NCI-H510A (cell line): Measurements from ENCODE around the gene MCF2L.

Source experiments
- DNase-seq: peaks from one replicate; lab custom pipeline; 2025; lab: John Stamatoyannopoulos, UW

Gene MCF2L

DNA sequence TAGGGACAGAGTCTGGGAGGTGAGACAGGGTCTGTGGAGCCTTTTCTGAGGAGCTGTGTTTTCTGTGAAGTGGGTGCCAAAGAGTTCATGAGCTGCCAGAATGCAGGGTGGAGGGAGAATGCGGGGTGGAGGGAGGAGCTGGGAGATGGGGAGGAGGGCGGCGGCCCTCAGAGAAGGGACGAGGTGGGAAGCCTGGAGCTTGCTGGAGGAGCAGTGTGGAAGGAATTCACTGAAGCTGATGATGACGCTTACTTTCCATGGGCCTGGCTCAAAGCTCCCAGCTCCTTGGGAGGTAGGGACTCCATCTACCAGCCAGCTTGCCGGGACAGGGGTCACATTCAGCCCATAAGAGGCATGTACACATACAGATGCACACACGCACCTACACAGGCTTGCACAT lies 62.5 kb downstream of the MCF2L start:
- no peak for DNase-seq

DNA sequence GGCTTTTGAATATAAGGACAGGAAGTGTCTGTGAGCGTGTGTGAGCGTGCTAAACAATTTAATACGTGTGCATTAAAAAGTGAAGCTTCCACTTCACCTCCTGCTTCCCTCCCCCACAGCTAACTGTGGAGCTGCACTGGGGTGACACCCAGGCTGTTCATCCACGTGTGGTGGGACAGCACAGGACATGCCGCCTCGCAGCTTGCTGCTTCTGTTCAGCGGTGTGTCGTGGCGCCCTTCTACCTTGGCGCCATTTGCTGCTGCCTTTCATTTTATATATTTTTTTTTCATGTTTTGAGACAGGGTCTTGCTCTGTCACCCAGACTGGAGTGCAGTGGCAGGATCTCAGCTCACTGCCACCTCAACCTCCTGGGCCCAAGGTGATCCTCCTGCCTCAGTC lies 63.3 kb downstream of the MCF2L start:
- DNase-seq: no peak

DNA sequence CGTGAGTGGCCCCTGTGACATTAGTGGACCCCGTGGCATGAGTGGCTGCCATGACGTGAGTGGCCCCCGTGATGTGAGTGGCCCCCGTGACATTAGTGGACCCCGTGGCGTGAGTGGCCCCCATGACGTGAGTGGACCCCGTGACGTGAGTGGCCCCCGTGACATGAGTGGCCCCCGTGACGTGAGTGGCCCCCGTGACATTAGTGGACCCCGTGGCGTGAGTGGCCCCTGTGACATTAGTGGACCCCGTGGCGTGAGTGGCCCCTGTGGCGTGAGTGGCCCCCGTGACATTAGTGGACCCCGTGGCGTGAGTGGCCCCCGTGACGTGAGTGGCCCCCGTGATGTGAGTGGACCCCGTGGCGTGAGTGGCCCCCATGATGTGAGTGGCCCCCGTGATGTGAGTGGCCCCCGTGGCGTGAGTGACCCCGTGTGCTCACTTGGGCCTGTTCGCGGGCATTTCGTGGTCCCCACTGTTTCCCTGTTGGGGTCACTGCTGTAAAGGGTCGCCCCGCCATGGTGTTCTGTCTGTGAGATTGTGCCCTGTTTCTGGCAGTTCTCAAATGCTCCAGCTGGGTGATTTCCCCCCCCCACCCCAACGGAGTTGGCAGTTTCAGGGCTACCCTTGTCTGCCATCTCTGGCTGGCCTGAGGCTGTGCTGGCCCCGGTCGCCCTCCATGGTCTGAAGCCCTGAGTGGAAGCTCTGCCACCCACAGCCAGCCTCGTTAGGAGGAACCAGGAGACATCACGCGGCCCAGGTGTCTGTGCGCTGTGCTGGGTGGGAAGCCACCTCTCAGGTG lies 64.2 kb downstream of the MCF2L start:
- no peak for DNase-seq

DNA sequence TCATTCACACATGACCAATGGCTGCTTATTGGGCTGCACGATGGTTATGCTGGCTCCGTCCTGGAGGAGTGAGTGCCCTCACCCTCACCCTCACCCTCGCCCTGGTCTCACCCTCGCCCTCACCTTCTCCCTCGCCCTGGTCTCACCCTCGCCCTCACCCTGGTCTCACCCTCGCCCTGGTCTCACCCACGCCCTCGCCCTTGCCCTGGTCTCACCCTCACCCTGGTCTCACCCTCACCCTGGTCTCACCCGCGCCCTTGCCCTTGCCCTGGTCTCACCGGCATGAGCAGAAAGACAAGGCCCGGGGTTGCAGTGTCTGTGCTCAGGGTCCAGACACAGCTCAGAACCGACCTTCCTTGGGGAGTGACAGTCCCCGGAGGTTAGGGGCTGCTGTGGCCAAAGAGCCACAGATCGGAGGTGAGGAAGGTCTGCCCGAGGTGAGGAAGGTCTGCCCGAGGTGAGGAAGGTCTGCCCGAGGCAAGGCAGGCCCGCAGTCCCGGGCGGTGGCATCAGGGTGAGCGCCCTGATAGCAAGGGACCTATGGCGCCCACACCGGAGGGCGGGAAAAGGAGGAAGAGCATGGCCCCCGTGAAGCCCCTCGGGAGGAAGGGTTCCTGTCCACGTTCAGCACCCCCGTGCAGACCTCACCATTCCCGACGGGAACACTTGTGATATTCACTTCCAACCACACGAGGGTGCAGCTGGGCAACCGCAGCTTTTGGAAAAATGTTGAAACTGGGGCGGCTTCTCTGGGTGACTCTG lies 65.6 kb downstream of the MCF2L start:
- DNase-seq: no peak

DNA sequence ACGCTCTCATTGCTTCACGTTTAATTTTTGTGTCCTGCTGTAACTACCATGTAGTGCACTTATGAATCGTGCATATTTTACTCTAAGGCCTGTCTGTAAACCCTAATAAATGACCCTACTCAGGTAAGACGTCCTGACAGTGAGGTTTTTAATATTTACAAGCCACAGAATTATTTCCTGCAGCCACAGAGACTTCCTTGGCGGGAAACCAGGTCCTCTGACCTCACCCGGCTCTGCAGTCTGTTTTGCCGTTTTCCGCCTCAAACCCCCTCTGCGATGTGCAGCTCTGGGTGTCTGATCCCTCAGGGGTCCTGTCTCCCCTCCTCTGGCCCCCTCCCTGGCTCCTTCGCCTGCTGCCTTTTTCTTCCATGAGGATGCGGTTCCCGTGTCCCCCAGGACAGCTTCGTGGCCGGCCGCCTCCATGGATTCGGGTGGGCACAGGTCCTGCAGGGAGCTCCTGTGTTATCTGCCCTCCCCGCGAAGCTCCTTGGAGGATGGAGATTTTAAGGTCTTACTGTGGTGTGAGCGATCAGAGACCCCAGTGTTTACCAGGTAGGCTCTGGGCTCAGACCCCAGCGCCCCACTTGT lies 66.3 kb downstream of the MCF2L start:
- DNase-seq: no peak

DNA sequence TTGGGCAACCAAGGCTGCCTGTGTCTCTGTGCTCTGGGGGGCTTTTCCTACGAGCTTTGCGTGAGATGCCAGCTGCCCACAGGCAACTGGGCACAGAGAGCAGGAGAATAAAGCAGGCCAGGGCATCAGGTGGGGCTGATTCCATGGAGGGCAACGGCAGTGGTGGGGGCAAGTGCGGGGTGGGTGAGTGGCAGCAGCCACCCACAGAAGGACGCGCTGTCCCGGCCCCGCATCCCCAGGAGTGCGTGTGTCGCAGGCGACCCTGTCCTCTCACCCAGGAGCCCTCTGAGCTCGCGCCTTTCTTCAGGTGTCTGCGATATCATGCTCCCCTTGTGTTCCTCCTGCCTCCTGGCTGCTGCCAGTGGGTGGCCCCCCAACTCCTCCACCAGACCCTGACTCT lies 67.4 kb downstream of the MCF2L start:
- no peak for DNase-seq

DNA sequence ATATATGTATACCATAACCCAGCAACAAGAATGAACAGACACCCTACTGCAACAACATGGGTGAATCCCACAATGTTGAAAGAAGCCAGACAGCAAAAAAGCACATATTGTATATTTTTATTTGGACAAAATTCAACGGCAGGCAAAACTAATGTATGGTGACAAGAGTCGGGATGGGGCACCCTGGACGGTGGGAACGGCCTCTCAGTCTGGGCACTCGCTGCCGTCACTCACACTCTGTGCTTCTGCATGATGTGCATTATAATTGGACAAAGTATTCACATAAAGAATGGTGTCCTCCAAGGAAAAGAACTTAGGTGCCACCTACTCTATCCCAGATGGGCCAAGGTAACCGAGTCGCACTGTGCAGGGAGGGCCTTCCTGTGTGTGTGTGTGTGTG lies 71.0 kb downstream of the MCF2L start:
- DNase-seq: no peak

DNA sequence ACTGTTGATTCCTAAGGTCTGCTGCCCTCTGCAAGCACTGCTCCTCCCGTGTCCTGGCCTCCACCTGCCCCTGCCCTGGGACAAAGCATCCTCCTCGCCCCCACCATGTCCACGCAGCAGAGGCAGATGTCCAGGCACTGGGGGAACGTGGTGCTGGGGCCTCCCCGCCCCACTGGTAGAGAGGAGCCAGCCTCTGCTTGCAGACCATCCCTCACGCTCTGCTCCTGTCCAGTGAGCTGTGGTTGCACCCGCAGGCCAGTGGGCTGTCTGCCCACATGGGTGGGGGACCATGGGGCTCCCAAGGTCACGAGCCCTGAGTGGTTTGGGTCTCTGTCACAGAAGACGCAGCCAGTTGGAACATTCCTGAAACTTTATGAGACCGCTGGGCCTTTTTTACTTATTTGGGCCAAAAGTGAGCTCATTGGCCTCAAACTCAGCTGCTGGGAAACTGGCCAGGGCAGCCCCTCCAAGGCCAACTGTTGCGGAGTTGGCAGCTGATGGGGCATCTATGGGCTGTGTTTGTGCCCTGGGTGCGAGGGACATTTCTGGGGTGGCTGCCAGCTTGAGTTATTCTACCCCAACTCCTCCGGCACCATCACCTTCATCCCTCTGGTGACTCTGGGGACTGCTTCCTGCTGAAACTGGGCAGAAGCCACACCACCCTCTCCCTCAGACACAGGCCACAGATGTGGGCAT lies 71.7 kb downstream of the MCF2L start:
- DNase-seq: no peak

DNA sequence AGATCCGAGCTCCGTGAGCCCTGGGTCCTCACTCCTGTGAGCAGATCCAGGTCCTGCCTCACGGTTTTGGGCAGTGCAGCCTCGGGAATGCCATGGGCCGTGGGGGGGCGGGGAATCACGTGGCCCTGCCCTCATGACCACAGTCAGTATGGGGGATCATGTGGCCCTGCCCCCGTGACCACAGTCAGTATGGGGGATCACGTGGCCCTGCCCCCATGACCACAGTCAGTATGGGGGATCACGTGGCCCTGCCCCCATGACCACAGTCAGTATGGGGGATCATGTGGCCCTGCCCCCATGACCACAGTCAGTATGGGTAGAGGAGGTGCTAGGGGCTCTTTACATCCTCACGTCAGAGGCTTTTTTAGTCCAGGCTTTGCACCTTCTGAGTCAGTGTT lies 72.3 kb downstream of the MCF2L start:
- DNase-seq: no peak

DNA sequence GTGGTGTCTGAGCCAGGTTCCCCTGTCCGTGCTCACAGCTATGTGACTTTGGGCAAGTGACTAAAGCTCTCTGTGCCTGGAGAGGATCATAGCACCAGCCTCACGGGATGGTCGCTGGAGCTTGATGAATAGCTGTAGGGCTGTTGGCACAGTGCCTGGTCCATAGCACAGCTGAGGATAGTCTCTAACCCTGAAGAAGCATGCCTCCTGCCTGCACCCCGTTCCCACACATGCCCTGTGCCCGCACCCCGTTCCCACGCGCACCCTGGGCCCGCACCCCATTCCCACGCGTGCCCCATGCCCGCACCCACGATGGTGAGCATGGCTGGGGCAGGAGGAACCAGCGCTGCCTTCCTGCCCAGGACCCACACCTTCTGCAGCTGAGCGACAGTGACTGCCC lies 72.9 kb downstream of the MCF2L start:
- no peak for DNase-seq

DNA sequence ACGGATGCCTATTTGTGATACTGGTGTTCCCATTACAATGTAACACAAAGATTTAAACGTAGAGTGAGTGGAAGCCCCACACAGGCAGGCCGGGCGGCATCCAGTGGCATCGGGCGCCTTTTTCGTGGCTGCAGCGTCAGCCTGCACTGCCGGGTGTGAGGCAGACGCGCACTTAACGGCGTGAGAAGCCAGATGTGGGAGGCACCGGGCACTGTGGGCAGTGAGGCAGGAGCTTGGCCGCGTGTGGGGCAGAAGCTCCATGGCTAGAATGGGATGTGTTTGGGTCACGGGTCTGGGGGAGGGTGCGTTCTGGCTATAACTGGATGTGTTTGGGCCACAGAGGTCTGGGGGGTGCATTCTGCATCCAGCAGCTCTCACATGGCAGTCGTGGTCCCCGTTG lies 73.4 kb downstream of the MCF2L start:
- no peak for DNase-seq

DNA sequence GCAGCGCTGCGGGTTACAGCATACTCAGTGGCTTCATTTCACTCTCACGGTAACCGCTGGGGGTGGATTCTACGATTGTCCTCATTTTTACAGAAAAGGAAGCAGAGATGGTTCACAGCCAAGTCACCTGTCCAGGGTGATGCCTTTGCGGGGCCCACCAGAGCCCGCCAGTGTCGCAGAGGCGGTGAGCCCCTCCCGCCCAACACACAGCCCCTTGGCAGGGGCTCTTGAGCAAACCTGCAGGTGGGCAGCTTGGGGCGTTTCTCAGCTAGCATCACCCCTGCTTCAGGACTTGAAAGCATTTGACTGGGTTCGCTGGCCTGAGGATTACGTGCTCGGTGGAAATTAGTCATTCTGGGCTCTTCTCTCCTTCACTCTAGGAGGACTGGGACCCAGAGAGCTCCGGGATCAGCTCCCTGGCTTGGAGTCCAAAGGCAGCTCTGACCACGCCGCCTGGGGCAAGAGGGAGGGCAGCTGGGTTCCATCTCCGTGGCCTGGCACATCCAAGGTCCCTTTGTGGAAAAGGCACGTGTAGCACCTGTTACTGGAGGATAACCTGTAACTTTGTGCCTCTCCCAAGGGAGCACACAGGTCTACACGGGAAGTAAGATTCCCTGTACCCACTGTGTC lies 74.1 kb downstream of the MCF2L start:
- no peak for DNase-seq

DNA sequence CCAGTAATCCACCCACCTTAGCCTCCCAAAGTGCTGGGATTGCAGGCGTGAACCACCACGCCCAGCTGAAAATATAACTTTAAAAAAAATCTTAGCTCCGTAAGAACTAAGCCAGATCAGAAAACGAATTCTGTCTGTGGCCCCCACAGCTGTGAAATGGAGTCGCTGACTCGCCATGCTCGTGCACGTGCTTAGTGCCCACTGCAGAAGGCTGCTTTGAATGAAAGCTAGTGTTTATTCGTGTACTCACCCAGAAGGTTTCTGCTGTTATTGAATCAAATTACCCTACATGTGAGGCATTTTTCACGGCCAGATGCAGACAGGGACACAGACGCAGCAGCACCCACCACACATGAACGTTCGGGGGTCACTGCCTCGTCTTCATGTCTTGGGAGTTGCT lies 74.9 kb downstream of the MCF2L start:
- no peak for DNase-seq

DNA sequence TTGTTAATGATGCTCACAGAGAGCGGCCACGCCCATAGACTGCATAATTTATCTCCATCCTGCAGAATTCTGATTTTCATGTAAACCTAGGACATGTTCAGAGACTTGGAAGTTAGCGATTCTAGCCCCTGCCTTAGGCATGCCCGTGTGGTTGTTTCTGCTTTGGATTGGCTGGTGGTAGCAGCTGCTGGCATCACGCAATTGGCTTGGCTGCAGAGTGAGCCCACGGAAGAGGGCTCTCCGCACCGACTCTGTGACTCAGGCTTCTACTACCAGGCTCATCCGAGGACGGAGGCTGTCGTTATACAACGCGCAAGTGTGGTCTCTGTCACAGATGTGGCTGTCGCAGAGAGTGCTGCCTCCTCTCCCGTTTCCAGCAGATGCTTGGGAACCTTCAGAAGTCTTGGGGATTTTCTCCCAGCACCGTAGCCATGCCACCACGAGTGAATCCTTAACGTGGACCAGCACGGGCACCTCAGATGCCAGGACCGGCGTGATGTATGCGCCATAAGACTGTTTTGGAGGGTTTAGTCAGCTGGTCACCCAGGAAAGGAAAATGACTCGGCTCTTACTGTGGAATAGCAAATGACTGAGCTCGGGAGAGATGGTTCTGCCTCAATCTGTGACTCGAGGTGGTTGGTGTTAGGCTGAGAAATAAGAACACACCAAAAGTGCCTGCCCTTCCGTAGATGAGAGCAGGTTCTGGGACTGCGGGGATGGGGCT lies 75.5 kb downstream of the MCF2L start:
- no peak for DNase-seq

DNA sequence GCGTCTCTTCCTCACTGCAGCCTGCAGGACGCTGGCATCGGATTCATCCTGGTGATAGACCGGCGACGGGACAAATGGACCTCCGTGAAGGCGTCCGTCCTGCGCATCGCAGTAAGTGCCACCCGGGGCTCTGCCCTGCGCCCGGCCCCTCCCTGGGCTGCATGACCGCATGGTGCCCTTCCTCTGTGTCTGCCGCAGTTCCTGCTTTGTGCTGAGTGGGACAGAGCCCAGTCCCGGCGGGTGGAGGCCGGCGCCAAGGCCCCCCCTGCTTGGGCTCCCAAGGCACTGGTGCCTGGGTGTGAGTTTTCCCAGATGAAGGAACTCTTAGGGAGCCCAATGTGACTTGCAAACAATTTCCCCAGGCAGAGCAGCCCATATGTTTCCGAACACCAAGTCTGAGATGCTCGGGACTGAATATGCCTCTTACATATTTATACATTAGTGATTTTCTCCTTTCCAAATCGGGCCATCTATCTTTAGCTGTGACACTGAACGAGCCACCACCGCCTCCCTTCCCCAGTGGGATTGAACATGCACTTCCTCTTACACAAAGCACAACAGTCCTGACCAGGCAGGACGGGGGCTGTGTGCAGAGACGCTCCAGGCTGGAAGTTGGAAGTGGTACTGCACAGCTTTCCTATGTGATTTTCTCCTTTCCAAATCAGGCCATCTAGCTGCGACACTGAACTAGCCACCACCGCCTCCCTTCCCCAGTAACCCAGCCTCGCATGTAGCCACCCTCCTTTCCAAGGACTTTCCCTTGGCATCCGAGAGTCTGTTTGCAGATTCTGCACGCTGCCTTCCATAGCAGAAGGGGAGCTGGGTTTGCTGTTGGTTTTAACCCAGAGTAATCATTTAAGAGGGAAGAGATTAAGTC lies 76.5 kb downstream of the MCF2L start:
- DNase-seq: no peak

DNA sequence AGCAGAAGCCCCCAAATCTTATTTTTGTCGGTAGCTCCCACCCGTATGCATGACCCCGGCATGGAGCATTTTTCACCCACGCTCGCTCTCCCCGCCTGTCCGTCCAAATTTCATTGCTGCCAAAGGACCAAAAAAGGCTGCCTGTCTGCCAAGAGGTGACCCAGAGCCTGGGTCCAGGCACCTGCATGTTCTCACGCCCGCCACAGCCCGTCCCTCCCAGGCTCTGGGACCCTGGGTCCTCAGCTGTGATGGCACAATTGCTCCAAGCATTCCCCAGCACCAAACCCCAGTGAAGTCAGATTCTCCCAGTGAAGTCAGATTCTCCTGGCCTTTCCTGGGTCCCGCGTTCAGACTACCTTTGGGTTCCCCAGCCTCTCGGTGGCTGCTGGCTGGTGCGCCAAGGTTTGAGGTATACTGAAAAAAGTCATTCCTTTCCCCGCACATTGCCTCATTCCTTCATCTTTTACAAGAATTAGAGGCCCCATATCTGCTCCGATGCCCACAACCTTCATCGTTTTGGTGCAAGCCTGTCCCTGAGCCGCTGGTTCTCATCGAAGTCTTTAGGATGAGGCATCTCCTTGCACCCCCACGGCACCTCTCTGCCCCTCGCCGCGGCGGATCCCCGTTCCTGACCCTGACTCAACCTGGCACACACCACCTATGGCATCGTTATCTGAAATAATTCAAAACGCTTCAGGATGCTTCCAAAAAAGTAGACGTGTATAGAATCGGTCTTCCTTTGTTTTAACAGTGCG lies 77.3 kb downstream of the MCF2L start:
- no peak for DNase-seq

DNA sequence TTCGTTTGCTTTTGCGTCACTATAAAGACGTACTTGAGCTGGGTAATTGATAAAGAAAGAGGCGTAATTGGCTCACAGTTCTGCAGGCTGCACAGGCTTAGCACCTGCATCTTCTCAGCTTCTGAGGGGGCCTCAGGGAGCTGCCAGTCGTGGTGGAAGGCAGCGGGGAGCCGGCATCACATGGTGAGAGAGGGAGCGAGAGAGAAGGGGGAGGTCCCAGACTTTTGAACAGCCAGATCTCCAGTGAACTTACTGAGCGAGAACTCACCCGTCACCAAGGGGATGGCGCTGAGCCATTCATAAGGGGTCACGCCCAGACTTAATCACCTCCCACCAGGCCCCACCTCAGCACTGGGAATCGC lies 77.8 kb downstream of the MCF2L start:
- DNase-seq: no peak

DNA sequence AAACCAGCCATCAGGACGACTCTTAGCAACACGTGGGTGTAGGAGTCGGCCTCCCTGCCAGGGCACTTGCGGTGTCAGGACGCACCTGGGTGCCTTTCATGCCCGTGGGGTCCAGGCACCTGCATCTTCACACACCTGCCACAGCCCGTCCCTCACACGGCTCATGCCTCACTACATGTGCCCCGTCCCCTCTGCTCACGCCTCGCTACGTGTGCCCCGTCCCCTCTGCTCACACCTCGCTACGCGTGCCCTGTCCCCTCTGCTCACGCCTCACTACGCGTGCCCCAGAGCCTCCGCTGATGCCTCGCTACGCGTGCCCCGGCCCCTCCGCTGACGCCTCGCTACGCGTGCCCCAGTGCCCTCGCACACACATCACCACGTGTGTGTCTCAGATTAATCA lies 78.6 kb downstream of the MCF2L start:
- DNase-seq: no peak

DNA sequence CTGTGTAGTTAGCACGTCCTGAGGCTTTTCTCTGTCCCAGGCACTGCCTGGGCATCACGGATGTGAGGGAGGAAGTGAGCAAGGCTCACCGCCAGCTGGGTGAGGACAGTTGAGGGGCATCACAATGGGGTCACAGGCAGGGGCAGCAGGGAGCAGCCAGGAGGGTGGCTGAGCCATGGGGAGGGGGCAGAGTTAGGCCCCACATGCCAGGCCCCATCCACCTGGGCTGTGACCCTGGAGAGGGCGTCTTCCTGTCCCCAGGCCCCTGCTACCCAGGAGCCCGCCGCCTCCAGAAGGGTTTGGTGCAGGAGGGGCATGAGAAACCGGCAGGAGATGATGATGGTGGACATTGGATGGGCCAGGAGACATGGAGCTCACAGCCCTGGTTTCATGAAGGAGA lies 79.8 kb downstream of the MCF2L start:
- no peak for DNase-seq

DNA sequence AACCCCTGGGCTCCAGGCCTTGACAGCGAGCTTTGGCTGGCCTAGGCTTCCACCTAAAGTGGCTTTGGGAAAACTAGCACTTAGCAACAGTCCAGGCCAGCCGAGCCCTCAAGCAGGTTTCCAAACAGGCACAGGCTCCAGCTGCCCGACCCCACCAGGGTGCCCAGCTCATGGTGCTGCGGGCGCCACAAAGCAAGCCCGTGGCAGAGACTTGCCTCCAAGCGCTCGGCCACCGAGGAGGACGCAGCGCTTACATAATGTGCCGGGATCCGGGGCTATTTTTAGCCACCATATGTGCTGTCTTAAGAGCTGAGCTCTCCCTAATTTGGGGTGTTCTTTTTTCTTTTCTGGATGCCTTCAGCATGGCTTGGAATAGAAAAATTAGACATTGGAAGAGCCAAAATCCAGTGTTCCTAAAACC lies 80.5 kb downstream of the MCF2L start:
- no peak for DNase-seq
